ENCODE results near the gene DNPEP.

DNPEP gene

GRCh38 chr2:219354582-219354981 is 33.1 kb downstream of the DNPEP start:
- DNase-seq, result peak in 1 of 3 donors; percentile 18

- DNase-seq, result no peak
Observed at GRCh38 chr2:219353129-219353528, 34.6 kb downstream of the DNPEP start.

- peak; percentile 77 to 88 (median 87) for DNase-seq
Observed at GRCh38 chr2:219352448-219353023, 35.2 kb downstream of the DNPEP start.

GRCh38 chr2:219350710-219351221 is 36.9 kb downstream of the DNPEP start:
- DNase-seq, result peak; percentile 35 to 50 (median 39)

GRCh38 chr2:219350215-219350614 is 37.5 kb downstream of the DNPEP start:
- DNase-seq, result no peak

GRCh38 chr2:219344751-219345430 is 42.8 kb downstream of the DNPEP start:
- peak; percentile 84 to 86 (median 85) for DNase-seq

GRCh38 chr2:219335373-219335786 is 52.3 kb downstream of the DNPEP start:
- peak in 1 of 3 donors; percentile 27 for DNase-seq

- DNase-seq, result peak in 2 of 3 donors; percentile 38 to 66
Observed at GRCh38 chr2:219334076-219334475, 53.6 kb downstream of the DNPEP start.

- no peak for DNase-seq
Observed at GRCh38 chr2:219332542-219332941, 55.2 kb downstream of the DNPEP start, which contains the start of gene RESP18. RESP18 (minus strand) TSS chr2:219332744.

GRCh38 chr2:219331560-219332213 is 56.0 kb downstream of the DNPEP start:
- peak; percentile 44 to 72 (median 47) for DNase-seq

- DNase-seq, result no peak
Observed at GRCh38 chr2:219327719-219328118, 60.0 kb downstream of the DNPEP start.

GRCh38 chr2:219325657-219326315 is 61.9 kb downstream of the DNPEP start:
- DNase-seq, result peak in 2 of 3 donors; percentile 24 to 41

- no peak for DNase-seq
Observed at GRCh38 chr2:219325136-219325535, 62.6 kb downstream of the DNPEP start.

GRCh38 chr2:219323434-219323833 is 64.3 kb downstream of the DNPEP start:
- DNase-seq, result peak; percentile 45 to 66 (median 62)

All from suppressor macrophage treated with lipopolysaccharide for 1 hour (primary cell).